ENCODE measurements around the gene MAP7.

The MAP7 gene

GRCh38 chr6:136527831-136528230, 22.4 kb downstream of the MAP7 start:
- no peak for DNase-seq

DNA sequence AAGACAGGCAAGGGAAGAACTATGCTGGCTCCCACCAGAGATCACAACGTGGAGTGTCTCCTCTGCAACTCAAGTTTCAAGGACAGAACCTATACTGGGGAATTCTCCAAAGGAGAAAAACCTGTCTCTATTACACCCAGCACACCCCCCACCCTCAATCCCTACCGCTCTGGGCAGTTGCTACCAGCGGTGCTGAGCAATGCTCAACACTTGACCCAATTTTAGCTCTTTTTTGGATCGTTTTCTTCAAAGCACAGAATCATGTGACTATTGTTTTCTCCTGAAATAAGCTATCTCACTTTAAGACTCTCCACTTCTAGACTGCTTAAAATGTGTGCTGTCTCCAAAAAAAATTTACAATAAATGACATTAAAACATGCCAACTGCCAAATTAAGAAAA, 23.3 kb downstream of the MAP7 start:
- no peak for DNase-seq

DNA sequence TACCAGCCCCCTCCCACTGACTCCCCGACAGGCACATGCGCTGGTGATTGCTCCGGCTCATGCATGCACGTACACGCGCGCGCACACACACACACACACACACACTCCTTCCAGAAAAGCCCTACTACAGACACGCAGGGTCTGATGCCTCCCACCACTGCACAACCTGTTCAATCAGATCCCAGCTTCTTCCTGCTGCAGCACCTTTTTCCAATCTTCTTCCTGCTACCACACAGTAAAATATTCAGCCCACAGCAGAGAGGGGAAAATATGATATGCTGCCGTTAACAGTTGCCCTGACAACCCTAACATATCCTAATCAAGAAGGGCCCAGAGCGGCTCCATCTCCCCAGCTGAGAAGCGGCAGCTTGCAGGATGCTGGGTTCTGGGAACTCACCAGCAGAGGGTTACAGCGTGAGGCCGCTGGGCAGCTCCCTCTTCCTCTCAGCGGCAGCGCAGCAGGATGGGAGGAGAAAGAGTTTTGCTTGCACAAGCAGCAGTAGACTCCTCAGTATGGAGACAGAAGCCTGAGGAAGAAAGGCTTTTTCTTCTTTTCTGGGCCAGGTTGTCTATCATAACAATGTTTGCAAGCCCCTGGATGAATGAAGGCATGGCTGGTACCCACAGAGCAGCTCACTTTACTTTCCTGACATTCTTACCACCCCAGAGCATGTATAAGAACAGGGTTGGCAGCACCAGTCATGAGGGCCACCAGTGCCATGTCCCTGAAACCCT, 23.9 kb downstream of the MAP7 start:
- no peak for DNase-seq

DNA sequence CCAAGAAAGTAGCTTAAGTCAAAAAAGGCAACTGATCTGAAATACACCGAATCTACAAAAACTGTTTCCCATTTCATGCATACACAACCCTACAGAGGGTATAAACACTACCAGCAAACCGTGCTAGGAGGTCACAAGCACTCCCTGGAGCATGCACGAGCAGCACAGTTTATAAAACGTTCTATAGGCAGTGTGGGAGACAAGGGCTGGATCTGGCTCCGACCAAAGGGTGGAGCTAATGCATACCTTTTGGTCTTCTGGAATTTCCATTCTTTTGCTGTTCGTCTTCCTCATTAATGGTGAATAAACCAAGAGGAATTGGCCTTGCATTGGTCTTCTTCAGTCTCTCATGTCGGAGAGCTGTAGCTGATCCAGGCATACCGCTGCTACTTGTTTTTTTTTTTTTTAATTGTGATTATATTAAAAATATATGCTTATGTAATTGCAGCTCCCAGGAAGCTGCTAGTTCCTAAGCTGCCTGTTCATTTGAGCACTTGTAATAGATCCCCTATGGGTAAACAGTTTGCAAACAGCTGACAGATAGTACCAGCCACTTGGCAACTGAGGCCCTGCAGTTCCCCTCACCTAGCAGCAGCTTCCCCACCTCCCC, 24.5 kb downstream of the MAP7 start:
- DNase-seq: no peak

GRCh38 chr6:136524936-136525413, 25.2 kb downstream of the MAP7 start:
- no peak for DNase-seq

DNA sequence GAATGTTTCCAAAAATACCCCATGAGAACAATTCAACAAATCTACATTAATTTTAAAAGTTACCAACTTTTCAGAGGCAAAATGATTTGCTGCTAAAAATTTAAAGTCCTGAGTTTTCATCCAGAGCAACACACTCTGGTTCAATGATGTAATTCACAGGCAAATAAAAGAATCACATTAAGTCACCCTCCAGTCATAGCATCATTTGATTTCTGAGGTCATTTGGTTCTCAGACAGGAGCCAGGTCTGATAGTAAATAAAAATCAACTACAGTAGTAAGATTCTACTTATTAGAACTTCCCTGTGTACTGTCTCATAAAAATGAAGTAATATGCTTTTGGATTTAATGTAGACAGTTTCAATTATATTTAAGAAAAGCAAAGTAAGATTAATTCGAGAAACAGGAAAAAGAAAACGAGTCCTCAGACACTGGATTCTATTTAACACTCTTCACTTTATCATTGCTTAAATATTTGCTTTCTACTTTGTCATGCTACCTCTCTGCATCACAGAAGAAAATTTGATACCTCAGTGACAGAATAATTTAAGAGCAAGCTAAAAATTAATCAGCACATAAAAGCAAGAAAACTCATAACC, 25.8 kb downstream of the MAP7 start:
- DNase-seq: no peak

- DNase-seq: no peak
Measured at GRCh38 chr6:136523196-136523595, 27.0 kb downstream of the MAP7 start.

- no peak for DNase-seq
Measured at GRCh38 chr6:136522636-136523035, 27.6 kb downstream of the MAP7 start.

GRCh38 chr6:136521911-136522310, 28.3 kb downstream of the MAP7 start:
- no peak for DNase-seq

- DNase-seq: no peak
Measured at GRCh38 chr6:136521427-136521826, 28.8 kb downstream of the MAP7 start.

DNA sequence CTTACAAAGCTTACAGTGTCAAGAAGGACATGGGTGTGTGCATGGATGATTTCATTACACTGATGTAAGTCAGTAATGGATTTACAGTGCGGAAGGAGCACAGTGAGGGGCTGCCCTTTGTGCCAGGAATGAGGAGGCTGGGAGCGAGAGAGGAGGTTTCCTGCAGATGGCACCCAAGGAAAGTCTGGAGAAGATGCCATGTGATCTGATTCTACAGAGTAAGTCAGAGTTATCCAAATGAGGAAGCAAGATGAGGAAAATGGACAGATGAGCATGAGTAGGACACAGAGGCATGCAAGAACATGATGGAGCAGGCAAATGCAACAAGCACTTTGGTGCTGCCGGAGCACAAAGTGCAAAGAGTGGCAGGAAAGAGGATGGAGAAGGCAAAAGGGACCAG, 29.7 kb downstream of the MAP7 start:
- no peak for DNase-seq

DNA sequence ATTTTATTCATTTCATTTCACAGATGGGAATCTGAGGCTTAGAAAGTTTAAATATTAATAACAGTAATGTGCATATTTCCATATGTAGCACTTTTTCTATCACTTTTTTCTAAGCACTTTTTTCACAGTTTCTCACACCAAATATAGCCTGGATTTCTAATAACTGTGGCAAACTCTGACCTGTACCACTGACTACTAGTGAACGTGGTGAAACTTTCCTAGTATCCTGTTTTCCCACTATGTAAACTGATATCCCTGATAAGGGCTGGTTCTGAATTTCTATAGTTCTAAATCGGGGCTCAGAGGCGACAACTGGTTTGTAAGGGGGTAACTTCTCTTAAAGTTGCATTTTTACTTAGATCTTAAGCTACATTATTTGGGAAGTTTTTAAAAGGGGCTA, 32.6 kb downstream of the MAP7 start:
- no peak for DNase-seq

DNA sequence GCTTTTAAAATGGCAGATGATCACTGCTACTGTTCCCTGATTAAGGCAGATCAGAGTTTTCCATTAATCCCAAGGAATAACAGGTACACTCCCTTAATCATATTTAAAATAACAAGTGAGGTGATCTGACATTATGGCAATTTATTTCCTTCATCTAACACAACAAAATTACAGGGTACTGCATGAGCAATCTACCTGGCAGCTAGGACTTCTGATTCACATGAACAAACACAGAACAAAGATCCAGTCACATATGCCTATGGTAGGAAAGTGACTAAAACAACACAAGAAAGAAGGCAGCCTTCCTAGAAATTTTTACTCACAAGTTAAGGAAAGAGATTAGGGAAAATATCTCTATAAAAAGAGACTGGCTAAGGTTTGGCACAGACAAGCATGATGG, 33.2 kb downstream of the MAP7 start:
- no peak for DNase-seq

DNA sequence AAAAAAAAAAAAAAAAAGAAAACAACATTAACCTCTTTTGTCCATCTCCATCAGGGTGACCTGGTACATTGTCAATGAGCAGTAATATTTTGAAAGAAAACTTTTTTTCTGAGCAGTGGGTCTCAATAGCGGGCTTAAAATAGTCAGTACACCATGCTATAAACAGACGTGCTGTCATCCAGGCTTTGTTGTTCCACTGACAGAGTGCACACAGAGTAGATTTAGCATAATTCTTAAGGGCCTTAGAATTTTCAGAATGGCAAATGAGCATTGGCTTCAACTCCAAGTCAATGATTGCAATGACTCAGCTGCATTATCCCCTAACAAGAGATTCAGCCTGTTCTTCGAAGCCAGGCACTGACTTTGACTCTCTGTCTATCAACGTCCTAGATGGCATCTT, 35.6 kb downstream of the MAP7 start:
- DNase-seq: no peak

DNA sequence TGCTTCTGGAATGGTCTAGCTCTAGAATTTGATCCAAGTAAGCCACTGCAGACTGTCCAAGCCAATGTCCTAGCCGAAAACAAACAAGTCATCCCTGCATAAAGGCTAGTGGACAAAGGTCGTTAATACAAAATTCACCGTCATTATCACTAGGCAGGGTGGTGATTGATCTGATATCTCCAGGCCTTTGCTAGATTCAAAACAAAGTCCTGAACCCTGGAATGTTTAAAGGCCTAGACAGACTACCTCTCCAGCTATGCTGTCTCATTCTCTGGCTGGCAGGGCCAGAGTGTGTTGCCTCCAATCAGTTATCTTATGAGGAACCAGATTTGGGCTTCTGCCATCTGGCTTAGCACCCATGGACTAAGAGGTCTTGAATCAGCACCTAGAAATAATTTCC, 38.3 kb downstream of the MAP7 start:
- DNase-seq: no peak

GRCh38 chr6:136511397-136511796, 38.8 kb downstream of the MAP7 start:
- no peak for DNase-seq

DNA sequence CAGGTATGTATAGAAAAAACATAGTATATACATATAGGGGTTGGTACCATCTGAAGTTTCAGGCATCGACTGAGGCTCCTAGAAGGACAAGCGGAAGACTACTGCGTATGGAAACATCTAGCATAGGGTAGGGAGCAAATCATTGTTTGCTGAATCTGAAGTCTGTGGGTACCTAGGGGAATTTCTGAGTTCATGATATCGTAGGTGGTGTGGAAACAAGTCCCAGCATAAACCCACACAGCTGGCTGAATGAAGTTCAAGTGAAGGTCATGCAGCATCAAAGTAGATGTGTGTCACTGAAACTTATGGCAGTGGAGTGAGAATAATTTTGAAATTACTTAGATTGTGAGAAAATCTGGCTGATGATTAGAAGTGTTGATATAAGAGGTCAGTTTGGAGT, 39.4 kb downstream of the MAP7 start:
- no peak for DNase-seq

DNA sequence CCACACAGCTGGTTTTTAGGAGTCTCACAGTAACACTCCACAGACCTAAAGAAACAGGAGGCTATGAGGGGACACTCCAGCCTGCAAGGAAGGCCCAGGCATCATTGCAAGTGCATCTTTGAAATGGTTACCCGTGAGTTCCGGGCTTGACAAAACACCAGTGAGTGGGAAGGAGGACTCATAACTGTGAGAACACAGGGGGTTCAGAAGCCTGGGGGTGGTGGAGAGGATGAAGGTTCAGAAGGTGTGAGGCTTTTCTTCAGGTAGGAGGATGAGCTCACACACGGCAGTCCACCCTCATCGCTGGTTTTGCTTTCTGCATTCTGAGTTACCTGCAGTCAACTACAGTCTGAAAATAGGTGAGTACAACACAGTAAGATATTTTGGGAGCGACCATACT, 39.9 kb downstream of the MAP7 start:
- no peak for DNase-seq

DNA sequence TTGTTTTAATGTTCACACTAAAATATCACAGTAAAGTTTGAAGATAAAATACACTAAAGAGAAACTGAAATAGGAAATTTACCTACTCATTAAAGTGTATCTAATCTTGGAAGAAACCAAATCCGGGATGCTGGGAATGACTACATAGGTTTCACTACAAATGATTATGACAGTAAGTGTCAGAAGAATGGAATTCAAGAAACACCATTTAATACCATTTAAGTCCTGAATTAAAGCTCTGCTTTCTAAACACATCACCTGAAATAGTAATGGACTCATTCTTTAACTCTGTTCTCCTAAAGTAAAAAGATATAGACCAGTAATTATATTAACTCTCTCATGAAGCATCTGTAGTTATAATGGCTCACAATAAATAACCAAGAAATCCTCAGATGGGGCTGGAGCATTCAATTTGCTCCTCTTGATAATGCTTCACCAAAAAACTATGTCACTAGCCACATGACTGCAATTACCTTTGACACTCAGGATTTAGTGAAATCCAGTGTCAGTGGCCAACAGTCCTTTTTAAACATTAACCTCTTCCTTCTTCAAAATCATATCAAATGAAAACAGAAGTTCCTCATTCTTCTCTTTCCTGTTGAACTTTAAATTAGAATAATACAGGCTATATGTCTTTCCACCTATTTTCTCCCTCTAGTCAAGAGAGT, 41.4 kb downstream of the MAP7 start:
- no peak for DNase-seq

- DNase-seq: no peak
Measured at GRCh38 chr6:136506124-136506799, 44.0 kb downstream of the MAP7 start.

GRCh38 chr6:136503303-136504029, 46.8 kb downstream of the MAP7 start:
- no peak for DNase-seq

GRCh38 chr6:136502786-136503185, 47.4 kb downstream of the MAP7 start:
- DNase-seq: no peak

DNA sequence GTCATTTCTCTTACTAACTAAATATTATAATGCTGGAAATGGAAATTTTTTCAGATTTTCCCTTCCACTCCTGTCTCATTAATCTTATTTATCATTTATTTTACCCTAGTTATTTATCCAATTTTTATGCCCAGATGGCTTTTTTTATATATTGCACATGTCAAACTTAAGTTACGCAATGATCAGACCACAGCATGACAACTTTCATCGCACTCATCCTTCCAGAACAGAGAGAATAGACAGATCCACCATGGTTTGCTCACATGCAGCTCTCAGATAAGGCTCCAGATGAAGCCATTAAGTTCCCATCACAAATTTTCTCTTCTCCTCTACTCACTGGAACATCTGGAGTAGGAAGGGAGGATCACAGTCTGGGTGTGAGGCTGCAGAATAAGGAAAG, 48.7 kb downstream of the MAP7 start:
- DNase-seq: no peak
